SK-N-SH (cell line): ENCODE measurements around the gene CDH20. TPM values are rescaled to one million over a fixed set of nuclear protein-coding genes. Genes with fewer than 3 reads are reported as not detected.

Source experiments
- CTCF ChIA-PET: fragments of 300-600, 350-600 bp; formaldehyde crosslinking; extraction: SDS; loops from one replicate; lab custom pipeline; 2021; lab: Yijun Ruan, JAX
- POLR2A ChIA-PET: fragments of 350-600 bp; sonication (Branson Sonifier 250); formaldehyde crosslinking; extraction: SDS; loops from one replicate; lab custom pipeline; 2020; ENCODE audit warnings: antibody characterized with exemption, inconsistent platforms; lab: Yijun Ruan, JAX
- DNase-seq: peaks from one replicate; pipeline ENCODE4 v3.0.0; 2012
- H2AFZ ChIP-seq: fragments of 200-600 bp; sonication (generic); 2 replicates; pipeline ENCODE4 v1.8.1; 2016; ENCODE audit warnings: antibody characterized with exemption, mild to moderate bottlenecking, low read depth
- H3F3A ChIP-seq: fragments of 200-600 bp; sonication (generic); replicated peaks from 2 replicates; pipeline ENCODE3; 2016; ENCODE audit warnings: antibody characterized with exemption, mild to moderate bottlenecking; ENCODE audit not compliant: insufficient read depth
- H3K27ac ChIP-seq, 2 experiments: fragments of 200-500 bp in 1 of 2; fragments of 200-600 bp in 1 of 2; sonication (Bioruptor generic) in 1 of 2; sonication (generic), shearing (Covaris generic) in 1 of 2; 2 replicates each; pipeline versions ENCODE4 v1.5.1 to v1.6.1; 2014 to 2016; ENCODE audit warnings: low read depth in 2 of 2, inconsistent platforms in 1 of 2, low read length in 1 of 2, mild to moderate bottlenecking in 1 of 2, mixed read lengths in 1 of 2
- H3K27me3 ChIP-seq: fragments of 200-600 bp; sonication (generic), shearing (Covaris generic); 2 replicates; pipeline ENCODE4 v1.6.1; 2016; ENCODE audit warnings: mixed run types; ENCODE audit not compliant: insufficient read depth
- H3K36me3 ChIP-seq, 2 experiments: fragments of 200-500 bp in 1 of 2; fragments of 200-600 bp in 1 of 2; sonication (Bioruptor generic) in 1 of 2; sonication (generic) in 1 of 2; replicated peaks in 1 of 2; 2 replicates each; pipeline versions ENCODE3 to v1.5.1; 2014 to 2016; ENCODE audit warnings: low read length in 1 of 2, mild to moderate bottlenecking in 1 of 2; ENCODE audit not compliant: insufficient read depth in 2 of 2, control insufficient read depth in 1 of 2
- H3K4me1 ChIP-seq, 2 experiments: fragments of 200-500 bp in 1 of 2; fragments of 200-600 bp in 1 of 2; sonication (Bioruptor generic) in 1 of 2; sonication (generic), shearing (Covaris generic) in 1 of 2; 2 replicates each; pipeline versions ENCODE4 v1.5.1 to v1.6.1; 2014 to 2016; ENCODE audit warnings: low read depth in 1 of 2, low read length in 1 of 2, mixed run types in 1 of 2; ENCODE audit not compliant: insufficient read depth in 2 of 2, control insufficient read depth in 1 of 2
- H3K4me2 ChIP-seq: fragments of 200-600 bp; sonication (generic), shearing (Covaris generic); 2 replicates; pipeline ENCODE4 v1.6.1; 2017; ENCODE audit warnings: mixed run types
- H3K4me3 ChIP-seq, 2 experiments: fragments of 200-500 bp in 1 of 2; fragments of 200-600 bp in 1 of 2; sonication (Bioruptor generic) in 1 of 2; sonication (generic), shearing (Covaris generic) in 1 of 2; 2 replicates each; pipeline versions ENCODE4 v1.5.1 to v1.8.1; 2014 to 2016; ENCODE audit warnings: low read depth in 2 of 2, inconsistent platforms in 1 of 2, low read length in 1 of 2, mild to moderate bottlenecking in 1 of 2, mixed read lengths in 1 of 2, moderate library complexity in 1 of 2
- H3K79me2 ChIP-seq: fragments of 200-600 bp; sonication (generic); 2 replicates; pipeline ENCODE4 v1.8.1; 2017; ENCODE audit warnings: mild to moderate bottlenecking; ENCODE audit not compliant: insufficient read depth
- H3K9ac ChIP-seq: fragments of 200-600 bp; sonication (generic); 2 replicates; pipeline ENCODE4 v1.6.1; 2017; ENCODE audit warnings: mixed run types
- H3K9me2 ChIP-seq: fragments of 200-600 bp; sonication (generic); 2 replicates; pipeline ENCODE4 v1.6.1; 2017; ENCODE audit warnings: mixed run types
- H3K9me3 ChIP-seq: fragments of 200-600 bp; sonication (generic); 2 replicates; pipeline ENCODE4 v1.6.1; 2017; ENCODE audit warnings: mixed run types, mild to moderate bottlenecking, moderate library complexity
- H4K20me1 ChIP-seq: fragments of 200-600 bp; sonication (generic); 2 replicates; pipeline ENCODE4 v1.6.1; 2017; ENCODE audit warnings: mild to moderate bottlenecking, mixed run types; ENCODE audit not compliant: insufficient read depth
- ELF1 ChIP-seq: IDR thresholded peaks from 2 replicates; pipeline ENCODE4 v1.4.0; 2012
- EZH2phosphoT487 ChIP-seq: fragments of 200-600 bp; sonication (generic); IDR thresholded peaks from 2 replicates; pipeline ENCODE4 v1.6.1; 2017; ENCODE audit warnings: low read depth, mixed run types, mild to moderate bottlenecking, antibody characterized with exemption, moderate library complexity, borderline replicate concordance
- FOSL2 ChIP-seq: IDR thresholded peaks from 2 replicates; pipeline ENCODE4 v1.4.0; 2012; ENCODE audit warnings: low read depth, mild to moderate bottlenecking, moderate library complexity, borderline replicate concordance
- FOXM1 ChIP-seq: IDR thresholded peaks from 2 replicates; pipeline ENCODE4 v1.4.0; 2012; ENCODE audit warnings: low read depth, mild to moderate bottlenecking
- GABPA ChIP-seq: IDR thresholded peaks from 2 replicates; pipeline ENCODE4 v1.4.0; 2012; ENCODE audit warnings: low read depth, mild to moderate bottlenecking
- GATA2 ChIP-seq: sonication (generic); formaldehyde crosslinking; IDR thresholded peaks from 2 replicates; pipeline ENCODE4 v1.5.0; 2020; ENCODE audit warnings: mild to moderate bottlenecking, missing genetic modification reagents
- JUND ChIP-seq: IDR thresholded peaks from 2 replicates; pipeline ENCODE4 v1.4.0; 2012
- MAX ChIP-seq: IDR thresholded peaks from 2 replicates; pipeline ENCODE4 v1.4.0; 2012; ENCODE audit warnings: low read depth
- NFIC ChIP-seq: IDR thresholded peaks from 2 replicates; pipeline ENCODE4 v1.4.0; 2012; ENCODE audit warnings: borderline replicate concordance
- NRF1 ChIP-seq: IDR thresholded peaks from 2 replicates; pipeline ENCODE4 v1.6.1; 2012; ENCODE audit warnings: low read depth, mild to moderate bottlenecking, low read length
- RAD21 ChIP-seq: IDR thresholded peaks from 2 replicates; pipeline ENCODE4 v1.6.1; 2012; ENCODE audit warnings: mild to moderate bottlenecking, low read length
- REST ChIP-seq: IDR thresholded peaks from 2 replicates; pipeline ENCODE4 v1.6.1; 2012; ENCODE audit warnings: mild to moderate bottlenecking, low read depth, low read length, moderate library complexity
- RFX5 ChIP-seq: IDR thresholded peaks from 2 replicates; pipeline ENCODE4 v1.6.1; 2012; ENCODE audit warnings: mild to moderate bottlenecking, improper control_type of control experiment, low read length
- RXRA ChIP-seq: IDR thresholded peaks from 2 replicates; pipeline ENCODE4 v1.4.0; 2012; ENCODE audit warnings: low read depth, mild to moderate bottlenecking, borderline replicate concordance
- SIN3A ChIP-seq: IDR thresholded peaks from 2 replicates; pipeline ENCODE4 v1.6.1; 2012; ENCODE audit warnings: low read depth, mild to moderate bottlenecking, low read length, moderate library complexity, borderline replicate concordance
- WGBS: methylation state at CpG from one replicate; pipeline ENCODE4 v1.1.6; 2017; ENCODE audit warnings: low lambda C conversion rate; 5-methylcytosine and 5-hydroxymethylcytosine counted together
- polyA plus RNA-seq, 3 experiments: library from polyadenylated mRNA; depleted of rRNA; stranded (reverse); fragments of >200 nt; gene quantifications; 2 replicates each; pipeline ENCODE4 v1.2.3, GENCODE V29; 2012
- TF ChIP-seq, protein P1 (sequence below): fragments of 200-600 bp; sonication (generic); IDR thresholded peaks from 2 replicates; pipeline ENCODE4 v1.6.1; 2017; ENCODE audit warnings: antibody characterized with exemption, mild to moderate bottlenecking, moderate library complexity

Gene CDH20
- polyA plus RNA-seq, 1 of the 3 experiments (the other 2 are of a cell fraction), result 1.1 TPM

DNA sequence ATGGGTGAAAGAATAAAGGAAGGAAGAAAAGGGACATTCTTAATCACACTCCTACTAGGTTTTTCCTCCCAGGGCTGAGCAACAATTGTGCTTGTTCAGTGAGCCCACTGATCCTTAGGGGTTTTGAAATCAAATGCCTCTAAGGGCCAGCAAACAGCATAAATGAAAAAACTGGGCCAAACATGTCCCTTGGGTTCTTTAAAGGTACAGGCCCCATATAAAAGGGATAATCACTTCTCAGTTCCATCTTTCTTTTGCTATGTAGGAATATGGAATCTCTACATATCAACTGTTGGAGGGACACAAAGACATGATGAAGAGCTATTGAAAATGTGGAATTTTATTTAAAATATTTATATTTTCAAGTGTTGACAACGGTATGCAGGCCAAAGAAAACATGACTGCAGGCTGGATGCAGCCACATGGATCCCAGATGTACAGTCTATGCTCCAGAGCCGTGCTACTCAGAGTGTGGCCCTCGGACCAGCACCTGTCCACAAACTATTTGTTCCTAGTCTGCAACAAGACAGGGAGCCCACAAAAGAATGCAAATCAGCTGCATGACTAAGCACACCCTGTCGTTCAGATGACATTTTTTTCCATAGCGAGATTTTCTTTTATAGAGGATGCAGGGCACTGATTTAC lies 110.0 kb downstream of the CDH20 start:
- no peak overlapping the region for H2AFZ ChIP-seq
- no peak overlapping the region for H3K27ac ChIP-seq
- ChIA-PET POLR2A (no interaction called here), CTCF (no interaction called here)
- WGBS, result 64% methylated on average over 5 of the region's 5 CpGs
- no peaks in the 10 kb centered on the region for H3K79me2 ChIP-seq
- no peaks in the 10 kb centered on the region for H3K36me3 ChIP-seq
- H3K27me3 ChIP-seq, result no peaks in the 10 kb centered on the region
- no peaks in the 10 kb centered on the region for H3K9me2 ChIP-seq
- no peak for DNase-seq
- no peaks in the 10 kb centered on the region for H4K20me1 ChIP-seq
- H3K9ac ChIP-seq, result no peak overlapping the region
- no peaks in the 10 kb centered on the region for H3F3A ChIP-seq
- no peak overlapping the region for H3K4me3 ChIP-seq
- no peaks in the 10 kb centered on the region for H3K9me3 ChIP-seq
- H3K4me2 ChIP-seq, result no peak overlapping the region
- TF ChIP-seq NFIC, result no peak
- TF ChIP-seq REST, result no peak
- TF ChIP-seq RFX5, result no peak
- no peak for TF ChIP-seq EZH2phosphoT487
- no peak for TF ChIP-seq NRF1
- no peak for TF ChIP-seq SIN3A
- no peak for TF ChIP-seq RXRA
- TF ChIP-seq, protein P1, sequence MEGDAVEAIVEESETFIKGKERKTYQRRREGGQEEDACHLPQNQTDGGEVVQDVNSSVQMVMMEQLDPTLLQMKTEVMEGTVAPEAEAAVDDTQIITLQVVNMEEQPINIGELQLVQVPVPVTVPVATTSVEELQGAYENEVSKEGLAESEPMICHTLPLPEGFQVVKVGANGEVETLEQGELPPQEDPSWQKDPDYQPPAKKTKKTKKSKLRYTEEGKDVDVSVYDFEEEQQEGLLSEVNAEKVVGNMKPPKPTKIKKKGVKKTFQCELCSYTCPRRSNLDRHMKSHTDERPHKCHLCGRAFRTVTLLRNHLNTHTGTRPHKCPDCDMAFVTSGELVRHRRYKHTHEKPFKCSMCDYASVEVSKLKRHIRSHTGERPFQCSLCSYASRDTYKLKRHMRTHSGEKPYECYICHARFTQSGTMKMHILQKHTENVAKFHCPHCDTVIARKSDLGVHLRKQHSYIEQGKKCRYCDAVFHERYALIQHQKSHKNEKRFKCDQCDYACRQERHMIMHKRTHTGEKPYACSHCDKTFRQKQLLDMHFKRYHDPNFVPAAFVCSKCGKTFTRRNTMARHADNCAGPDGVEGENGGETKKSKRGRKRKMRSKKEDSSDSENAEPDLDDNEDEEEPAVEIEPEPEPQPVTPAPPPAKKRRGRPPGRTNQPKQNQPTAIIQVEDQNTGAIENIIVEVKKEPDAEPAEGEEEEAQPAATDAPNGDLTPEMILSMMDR, result no peak
- TF ChIP-seq JUND, result no peak
- TF ChIP-seq RAD21, result no peak
- no peak for TF ChIP-seq FOXM1
- TF ChIP-seq MAX, result no peak
- no peak for TF ChIP-seq GABPA
- no peak for TF ChIP-seq ELF1
- TF ChIP-seq FOSL2, result no peak
- TF ChIP-seq GATA2 (CRISPR knock-in tag), result no peak
- H3K4me1 ChIP-seq, result no peaks in the 10 kb centered on the region; a peak in 1 of 4 replicates
